Measurements from ENCODE around the gene CENPP.

The CENPP gene

DNA sequence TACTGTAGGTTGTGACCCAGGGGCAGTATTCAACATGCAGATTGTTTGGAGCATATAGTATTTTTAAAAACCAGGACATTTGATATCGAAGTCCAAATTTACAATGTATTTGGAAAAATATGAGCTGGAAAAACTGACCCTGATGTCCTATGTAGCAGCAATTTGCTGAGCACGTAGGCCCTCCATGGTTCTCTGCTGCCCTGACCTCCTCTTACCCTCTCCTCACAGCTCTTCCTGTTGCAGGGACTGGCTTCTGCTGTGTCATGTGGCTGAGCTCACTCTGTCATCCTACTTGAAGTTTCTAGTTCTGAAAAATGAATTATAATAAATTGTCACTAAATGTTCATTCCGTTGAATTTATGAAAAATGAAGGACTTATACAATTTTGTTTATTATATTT, 160.6 kb downstream of the CENPP start:
- no peaks in the 10 kb centered on the region for H3K36me3 ChIP-seq (ENCODE audit: insufficient read depth, insufficient read length, low read length)
- H3K4me1 ChIP-seq (ENCODE audit: insufficient read depth, insufficient read length), result no peaks in the 10 kb centered on the region
- no peaks in the 10 kb centered on the region for H3K9me3 ChIP-seq (ENCODE audit: insufficient read depth, low read length)
- H3K27me3 ChIP-seq (ENCODE audit: insufficient read depth, insufficient read length), result no peaks in the 10 kb centered on the region
- no peak overlapping the region for H3K9ac ChIP-seq (ENCODE audit: insufficient read length, low read depth)
- TF ChIP-seq ZNF274 (IDR thresholded peaks at IDR 0.05; ENCODE audit: low read depth, low read length) (no peak), YY1 (IDR thresholded peaks at IDR 0.05; ENCODE audit: insufficient read depth, insufficient read length) (no peak), SUZ12 (IDR thresholded peaks at IDR 0.05; ENCODE audit: extremely low read depth, insufficient read depth, insufficient read length) (no peak)
- no peak overlapping the region for H3K4me3 ChIP-seq (ENCODE audit: insufficient read length, low read depth)
- no peak for DNase-seq (ENCODE audit: low read depth, low spot score)

DNA sequence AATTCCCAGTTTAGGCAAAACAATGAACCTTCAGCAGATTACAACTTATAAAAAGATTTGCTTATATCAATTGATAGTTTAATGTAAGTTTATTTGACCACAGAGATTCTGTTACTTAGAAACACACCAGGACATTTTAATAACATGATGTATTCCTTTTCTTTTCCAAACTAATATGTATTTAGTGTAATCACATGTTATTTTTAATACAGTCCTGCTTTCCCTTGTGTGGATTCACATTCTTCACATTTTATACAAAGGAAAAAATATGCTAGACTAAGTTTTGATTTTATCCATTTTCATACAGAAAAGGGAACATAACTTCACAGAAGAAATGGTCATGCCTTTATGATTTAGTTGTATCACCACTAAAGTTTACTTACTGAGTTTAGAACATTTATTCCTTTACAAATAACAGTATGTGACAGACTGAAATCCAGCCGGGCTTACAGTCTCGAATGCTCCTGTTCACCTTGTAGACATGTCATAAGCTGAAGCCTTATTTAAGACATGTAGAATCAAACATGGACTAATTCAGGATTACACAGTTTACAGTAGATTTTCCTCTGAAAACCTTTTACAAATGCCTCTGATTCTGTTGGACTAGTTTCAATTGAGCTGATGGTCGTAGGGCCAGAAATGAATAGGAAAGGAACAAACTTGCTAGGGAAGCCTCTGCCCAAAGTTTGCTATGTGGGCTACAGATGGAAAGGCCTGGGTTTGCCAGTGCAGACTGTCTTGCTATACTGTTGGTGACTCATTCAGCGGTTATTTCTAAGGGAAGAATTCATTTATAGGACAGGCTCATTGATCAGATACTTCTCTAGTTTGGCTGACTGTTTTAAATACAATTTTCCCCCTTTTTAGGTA, 163.2 kb downstream of the CENPP start:
- no peak for DNase-seq (ENCODE audit: low read depth, low spot score)

GRCh38 chr9:92492781-92493401, 167.1 kb downstream of the CENPP start:
- no peak overlapping the region for H3K9ac ChIP-seq (ENCODE audit: insufficient read length, low read depth)
- H3K4me3 ChIP-seq (ENCODE audit: insufficient read length, low read depth), result no peak overlapping the region
- no peak for DNase-seq (ENCODE audit: low read depth, low spot score)
- no peaks in the 10 kb centered on the region for H3K9me3 ChIP-seq (ENCODE audit: insufficient read depth, low read length)
- no peaks in the 10 kb centered on the region for H3K4me1 ChIP-seq (ENCODE audit: insufficient read depth, insufficient read length)
- H3K36me3 ChIP-seq (ENCODE audit: insufficient read depth, insufficient read length, low read length), result no peaks in the 10 kb centered on the region
- no peak for TF ChIP-seq YY1 (IDR thresholded peaks at IDR 0.05; ENCODE audit: insufficient read depth, insufficient read length)
- TF ChIP-seq ZNF274 (IDR thresholded peaks at IDR 0.05; ENCODE audit: low read depth, low read length), result no peak
- no peak for TF ChIP-seq SUZ12 (IDR thresholded peaks at IDR 0.05; ENCODE audit: extremely low read depth, insufficient read depth, insufficient read length)
- H3K27me3 ChIP-seq (ENCODE audit: insufficient read depth, insufficient read length), result no peaks in the 10 kb centered on the region

More for the DNA sequence above, 163.2 kb downstream of the CENPP start:
- Histone ChIP-seq H3K9me3 (ENCODE audit: insufficient read depth, low read length) (no peaks in the 10 kb centered on the region), H3K4me1 (ENCODE audit: insufficient read depth, insufficient read length) (no peaks in the 10 kb centered on the region), H3K36me3 (ENCODE audit: insufficient read depth, insufficient read length, low read length) (no peaks in the 10 kb centered on the region), H3K4me3 (ENCODE audit: insufficient read length, low read depth) (no peak overlapping the region), H3K9ac (ENCODE audit: insufficient read length, low read depth) (no peak overlapping the region), H3K27me3 (ENCODE audit: insufficient read depth, insufficient read length) (no peaks in the 10 kb centered on the region)
- TF ChIP-seq ZNF274 (IDR thresholded peaks at IDR 0.05; ENCODE audit: low read depth, low read length) (no peak), SUZ12 (IDR thresholded peaks at IDR 0.05; ENCODE audit: extremely low read depth, insufficient read depth, insufficient read length) (no peak), YY1 (IDR thresholded peaks at IDR 0.05; ENCODE audit: insufficient read depth, insufficient read length) (no peak)

DNA sequence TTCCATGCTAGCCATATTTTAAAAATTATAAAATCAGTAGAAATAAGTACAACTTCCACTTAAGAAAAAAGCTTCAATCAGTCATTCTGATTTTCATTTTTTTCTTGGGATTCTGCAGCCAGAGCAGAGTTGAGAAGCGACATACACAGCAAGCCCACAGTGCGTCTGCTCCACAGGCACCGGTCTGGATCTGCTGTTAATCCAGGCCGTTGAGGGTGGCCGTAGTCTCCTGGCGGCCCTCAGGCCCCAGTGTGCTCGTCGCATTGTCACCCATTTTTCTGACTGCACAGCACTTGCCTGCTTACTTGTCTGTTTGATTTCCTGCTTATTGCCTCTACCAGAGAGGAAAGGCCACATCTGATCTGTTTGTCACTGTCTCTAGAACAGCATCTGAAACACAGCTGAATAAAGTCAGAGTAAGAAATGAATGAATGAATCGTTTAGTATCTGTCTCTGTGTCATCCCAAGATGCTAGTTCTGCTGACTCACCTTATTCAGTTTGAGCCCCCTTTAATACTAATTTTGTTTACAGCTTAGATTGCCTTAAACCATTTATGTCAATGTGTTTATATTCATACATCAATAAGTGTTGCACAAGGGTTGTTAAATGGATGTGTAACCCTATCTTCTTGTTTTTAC, 168.1 kb downstream of the CENPP start:
- Histone ChIP-seq H3K9ac (ENCODE audit: insufficient read length, low read depth) (no peak overlapping the region), H3K27me3 (ENCODE audit: insufficient read depth, insufficient read length) (no peaks in the 10 kb centered on the region), H3K4me3 (ENCODE audit: insufficient read length, low read depth) (no peak overlapping the region), H3K9me3 (ENCODE audit: insufficient read depth, low read length) (no peaks in the 10 kb centered on the region), H3K4me1 (ENCODE audit: insufficient read depth, insufficient read length) (no peaks in the 10 kb centered on the region), H3K36me3 (ENCODE audit: insufficient read depth, insufficient read length, low read length) (no peaks in the 10 kb centered on the region)
- DNase-seq (ENCODE audit: low read depth, low spot score), result no peak
- TF ChIP-seq YY1 (IDR thresholded peaks at IDR 0.05; ENCODE audit: insufficient read depth, insufficient read length) (no peak), ZNF274 (IDR thresholded peaks at IDR 0.05; ENCODE audit: low read depth, low read length) (no peak), SUZ12 (IDR thresholded peaks at IDR 0.05; ENCODE audit: extremely low read depth, insufficient read depth, insufficient read length) (no peak)

- no peak overlapping the region for H3K9ac ChIP-seq (ENCODE audit: insufficient read length, low read depth)
- H3K36me3 ChIP-seq (ENCODE audit: insufficient read depth, insufficient read length, low read length), result no peaks in the 10 kb centered on the region
- no peak for DNase-seq (ENCODE audit: low read depth, low spot score)
- H3K4me3 ChIP-seq (ENCODE audit: insufficient read length, low read depth), result no peak overlapping the region
- no peaks in the 10 kb centered on the region for H3K9me3 ChIP-seq (ENCODE audit: insufficient read depth, low read length)
- no peaks in the 10 kb centered on the region for H3K27me3 ChIP-seq (ENCODE audit: insufficient read depth, insufficient read length)
- H3K4me1 ChIP-seq (ENCODE audit: insufficient read depth, insufficient read length), result no peaks in the 10 kb centered on the region
- TF ChIP-seq SUZ12 (IDR thresholded peaks at IDR 0.05; ENCODE audit: extremely low read depth, insufficient read depth, insufficient read length) (no peak), YY1 (IDR thresholded peaks at IDR 0.05; ENCODE audit: insufficient read depth, insufficient read length) (no peak), ZNF274 (IDR thresholded peaks at IDR 0.05; ENCODE audit: low read depth, low read length) (no peak)
Observed at GRCh38 chr9:92494856-92495255, 169.1 kb downstream of the CENPP start.

- TF ChIP-seq YY1 (IDR thresholded peaks at IDR 0.05; ENCODE audit: insufficient read depth, insufficient read length), result no peak
- TF ChIP-seq SUZ12 (IDR thresholded peaks at IDR 0.05; ENCODE audit: extremely low read depth, insufficient read depth, insufficient read length), result no peak
- TF ChIP-seq ZNF274 (IDR thresholded peaks at IDR 0.05; ENCODE audit: low read depth, low read length), result no peak
- no peaks in the 10 kb centered on the region for H3K36me3 ChIP-seq (ENCODE audit: insufficient read depth, insufficient read length, low read length)
- no peak overlapping the region for H3K9ac ChIP-seq (ENCODE audit: insufficient read length, low read depth)
- no peaks in the 10 kb centered on the region for H3K4me1 ChIP-seq (ENCODE audit: insufficient read depth, insufficient read length)
- DNase-seq (ENCODE audit: low read depth, low spot score), result no peak
- no peak overlapping the region for H3K4me3 ChIP-seq (ENCODE audit: insufficient read length, low read depth)
- H3K9me3 ChIP-seq (ENCODE audit: insufficient read depth, low read length), result no peaks in the 10 kb centered on the region
- no peaks in the 10 kb centered on the region for H3K27me3 ChIP-seq (ENCODE audit: insufficient read depth, insufficient read length)
Observed at GRCh38 chr9:92496396-92497176, 170.8 kb downstream of the CENPP start.
